NK-92 treated with Interleukin-12 subunit alpha and Interleukin-12 subunit beta, amount 100 ng/mL, for 24 hours (cell line): Measurements from ENCODE around the gene OTULIN.

Experiments used
- DNase-seq: peaks from one replicate; lab custom pipeline; 2025; lab: John Stamatoyannopoulos, UW

OTULIN gene

GRCh38 chr5:14741801-14742440 is 77.4 kb downstream of the OTULIN start:
- no peak for DNase-seq

DNA sequence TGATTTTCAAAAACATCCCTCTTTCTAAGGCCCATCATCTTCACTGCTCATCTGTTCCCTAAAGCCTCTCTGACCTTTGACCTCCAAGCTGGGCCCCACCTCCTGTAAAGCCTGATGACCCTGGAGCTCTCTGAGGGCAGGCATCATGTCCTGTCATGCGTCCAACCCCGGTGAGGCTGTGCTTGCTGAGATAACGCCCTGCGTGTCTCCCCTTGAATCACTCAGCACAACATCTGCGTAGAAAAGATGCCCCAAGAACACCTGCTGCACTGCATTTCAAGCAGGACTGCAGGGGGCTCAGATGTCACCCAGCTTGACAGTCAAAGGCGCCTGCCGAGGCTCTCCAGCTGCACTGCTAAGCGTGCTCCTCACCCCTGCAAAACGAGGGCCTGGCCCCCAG is 78.0 kb downstream of the OTULIN start:
- no peak for DNase-seq

DNA sequence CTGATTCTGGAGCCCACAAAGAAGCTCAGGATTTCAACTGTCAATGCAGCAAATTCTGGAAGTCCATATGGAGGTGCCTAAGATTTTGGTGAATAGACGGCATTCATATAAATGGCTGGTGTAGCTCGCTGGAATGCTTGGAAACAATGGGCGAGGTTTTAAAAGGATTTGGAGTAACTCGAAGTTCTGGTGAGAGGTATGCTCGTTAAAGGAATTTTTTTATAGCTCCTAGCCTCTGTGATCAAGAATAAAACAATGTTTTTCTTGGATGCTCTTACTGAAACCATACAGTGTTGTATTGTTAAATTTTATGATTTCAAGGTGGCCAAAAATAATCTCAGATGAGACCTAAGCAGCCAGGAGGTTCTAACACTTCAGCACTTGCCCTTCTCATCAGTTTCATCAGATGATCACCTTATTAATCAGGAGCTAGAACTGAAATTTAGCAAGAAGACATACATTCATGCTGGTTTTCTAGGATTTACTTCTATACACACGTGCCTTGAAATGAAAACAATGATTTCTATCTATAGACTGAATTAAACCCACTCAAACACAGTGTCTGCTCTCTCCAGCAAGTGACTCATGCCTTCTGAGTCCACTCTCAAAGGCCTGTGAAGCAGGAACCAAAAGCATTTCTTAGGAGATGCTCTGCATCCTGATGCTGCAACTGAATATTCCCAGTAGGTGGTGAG is 79.2 kb downstream of the OTULIN start:
- no peak for DNase-seq

DNA sequence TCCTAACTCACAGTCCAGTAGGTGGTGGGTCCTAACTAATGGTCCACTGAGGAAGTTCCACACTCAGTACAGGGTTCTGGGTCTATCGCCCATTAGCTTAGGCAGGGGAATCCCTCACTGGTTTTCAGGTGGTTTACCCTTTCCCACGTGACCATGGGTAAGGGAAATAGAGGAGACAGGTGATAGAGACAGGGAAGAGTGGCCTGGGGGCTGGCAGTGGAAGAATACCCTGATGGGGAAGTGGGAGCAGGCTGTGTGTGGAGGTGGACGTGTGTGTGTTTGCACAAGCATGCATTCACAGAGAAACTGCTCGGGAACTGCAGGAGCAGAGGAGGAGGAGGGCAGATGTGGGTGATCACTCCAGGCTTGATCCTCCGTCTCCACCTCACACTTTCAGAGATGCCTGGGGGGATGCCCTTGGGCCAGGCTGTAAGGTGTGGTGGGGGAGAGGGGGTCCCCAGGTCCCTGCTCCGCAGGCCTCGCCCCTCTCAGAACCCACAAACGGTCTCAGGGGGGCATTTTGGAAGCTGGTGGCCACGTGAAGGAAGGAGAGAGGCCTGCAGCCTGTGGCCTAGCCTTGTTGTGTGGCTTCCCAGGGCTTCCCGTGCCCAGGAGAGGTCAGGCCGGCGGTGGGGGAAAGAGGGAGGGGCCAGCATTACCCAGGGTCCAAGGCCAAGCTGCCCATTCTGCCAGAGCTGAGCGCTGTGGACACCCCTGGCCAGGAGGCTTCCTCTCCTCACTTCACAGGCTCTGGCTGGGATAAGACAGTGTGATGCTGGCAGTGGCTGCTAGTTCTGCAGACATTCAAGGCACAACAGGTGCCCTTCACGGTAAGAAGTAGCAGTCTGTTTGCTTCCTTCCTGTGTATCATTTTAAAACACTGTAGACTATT is 80.0 kb downstream of the OTULIN start:
- DNase-seq = no peak

GRCh38 chr5:14745188-14745563 is 80.7 kb downstream of the OTULIN start:
- no peak for DNase-seq

GRCh38 chr5:14745753-14746152 is 81.2 kb downstream of the OTULIN start:
- no peak for DNase-seq

GRCh38 chr5:14748180-14748900 is 83.8 kb downstream of the OTULIN start:
- no peak for DNase-seq
